Measurements from ENCODE around the gene PAX8. TPM values are rescaled to one million over a fixed set of nuclear protein-coding genes. Genes with fewer than 3 reads are reported as not detected.

Gene PAX8
- total RNA-seq, 5 donors from 2014 or later (not counting 1 experiment from before 2014, with no cell fraction given), result 1.0 to 1.8 (median 1.3) TPM

DNA sequence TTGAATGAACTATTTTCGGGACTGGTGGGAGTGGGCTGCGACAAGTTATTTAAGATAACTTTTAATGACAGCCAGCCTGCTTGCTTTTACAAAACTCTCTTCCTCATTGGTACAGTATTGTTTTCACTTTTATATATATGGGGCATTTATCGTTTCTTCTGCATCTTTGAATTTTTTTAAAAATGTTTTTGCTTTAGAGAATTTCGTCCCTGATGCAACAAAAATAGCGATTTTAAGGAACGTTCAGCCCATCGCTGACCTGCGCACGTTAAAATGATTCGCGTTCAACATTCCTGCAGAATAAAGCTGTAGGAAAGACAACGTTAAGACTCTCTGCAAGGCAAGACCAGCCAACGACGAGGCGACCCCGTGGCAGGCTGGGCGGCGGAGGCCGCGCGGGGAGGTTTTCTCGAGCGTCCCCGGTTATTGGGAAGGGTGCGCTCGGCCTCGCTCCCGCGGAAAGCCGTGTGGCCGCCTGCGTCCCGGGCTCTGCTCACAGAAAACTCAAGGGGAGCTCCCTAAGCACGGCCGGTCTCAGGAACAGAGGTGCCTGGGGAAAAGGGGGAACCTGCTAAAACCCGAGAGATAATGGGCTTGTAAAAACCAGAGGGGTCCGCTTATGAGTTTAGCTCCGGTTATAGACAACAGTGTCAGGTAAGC, 3.0 kb downstream of the PAX8 start:
- peak overlapping the region in 1 of 3 donors; percentile 70 for H3K4me3 Mint-ChIP-seq
- peaks cover 21 to 60% of the 10 kb centered on the region in 2 experiments for H3K27me3 ChIP-seq (replicated peaks in 1 of 2; ENCODE audit: control insufficient read depth in 2 of 2, extremely low read depth in 1 of 2, insufficient read depth in 2 of 2, low read length in 1 of 2)
- POLR2A ChIA-PET, result no interaction called here

DNA sequence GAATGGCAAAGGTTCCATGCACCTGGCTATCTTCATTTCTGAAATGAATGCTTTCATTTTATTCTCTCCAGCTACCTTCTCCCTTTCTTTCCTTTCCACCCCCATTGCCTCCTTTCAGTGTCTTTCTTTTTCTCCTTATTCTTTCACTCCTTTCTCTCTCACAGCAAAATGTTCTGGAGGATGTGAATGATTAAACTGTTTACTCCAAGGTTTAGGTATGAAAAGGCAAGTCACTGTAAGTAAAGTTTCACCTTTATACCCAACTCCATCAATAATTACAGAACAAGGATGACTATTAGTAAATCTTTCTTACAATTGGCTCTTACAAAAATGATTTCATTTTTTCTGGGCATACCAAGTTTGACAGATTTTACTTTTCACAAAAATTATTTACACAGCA, 4.3 kb downstream of the PAX8 start:
- Mint-ChIP-seq H3K4me1 (peaks cover 22 to 30% (median 25%) of the 10 kb centered on the region in 3 donors), H3K9me3 (no peaks in the 10 kb centered on the region), H3K36me3 (no peaks in the 10 kb centered on the region), H3K4me3 (no peak overlapping the region), H3K27me3 (peaks cover 34 to 68% of the 10 kb centered on the region in 2 donors), H3K27ac (no peak overlapping the region)
- no peaks in the 10 kb centered on the region for H3K36me3 ChIP-seq (ENCODE audit: control insufficient read depth in 2 of 2, extremely low read depth in 1 of 2, insufficient read depth in 1 of 2, low read length in 1 of 2)
- peaks cover 5 to 34% of the 10 kb centered on the region in 2 experiments for H3K4me1 ChIP-seq (ENCODE audit: control insufficient read depth in 1 of 2, extremely low read depth in 1 of 2, insufficient read depth in 2 of 2, low read length in 2 of 2)
- CTCF ChIA-PET, result interaction anchor here in 1 of 2 donors (0.6 kb wide), 1 partner anchor 8 kb away, joined by 3 read pairs; no protein-coding TSS in a partner anchor
- no peaks in the 10 kb centered on the region for H3K9me3 ChIP-seq
- DNase-seq, result no peak
- no peak overlapping the region for H3K4me3 ChIP-seq (ENCODE audit: control insufficient read depth in 1 of 2, extremely low read depth in 1 of 2, low read length in 1 of 2)
- ATAC-seq (replicated peaks in 1 of 4), result no peak
- no peak overlapping the region for H3K27ac ChIP-seq (ENCODE audit: low read length)
- H3K27me3 ChIP-seq (replicated peaks in 1 of 2; ENCODE audit: control insufficient read depth in 2 of 2, extremely low read depth in 1 of 2, insufficient read depth in 2 of 2, low read length in 1 of 2), result peaks cover 21 to 52% of the 10 kb centered on the region in 2 experiments
- POLR2A ChIA-PET, result no interaction called here

More for the DNA sequence above, 3.0 kb downstream of the PAX8 start:
- peaks cover 33 to 76% of the 10 kb centered on the region in 2 donors for H3K27me3 Mint-ChIP-seq
- H3K27ac Mint-ChIP-seq, result peak overlapping the region in 1 of 2 donors; percentile 36
- ATAC-seq (replicated peaks in 1 of 4), result no peak
- no peaks in the 10 kb centered on the region for H3K36me3 ChIP-seq (ENCODE audit: control insufficient read depth in 2 of 2, extremely low read depth in 1 of 2, insufficient read depth in 1 of 2, low read length in 1 of 2)
- H3K9me3 Mint-ChIP-seq, result no peaks in the 10 kb centered on the region
- H3K9me3 ChIP-seq, result no peaks in the 10 kb centered on the region
- peak overlapping the region in 1 of 2 donors; percentile 58 for H3K4me3 ChIP-seq (ENCODE audit: control insufficient read depth in 1 of 2, extremely low read depth in 1 of 2, low read length in 1 of 2)
- DNase-seq, result no peak
- 19% methylated on average over 32 of the region's 38 CpGs for WGBS (ENCODE audit: insufficient coverage)
- CTCF ChIA-PET, result no interaction called here
- H3K4me1 Mint-ChIP-seq, result peaks cover 22 to 30% (median 25%) of the 10 kb centered on the region in 3 donors
- peaks cover 5 to 34% of the 10 kb centered on the region in 2 experiments for H3K4me1 ChIP-seq (ENCODE audit: control insufficient read depth in 1 of 2, extremely low read depth in 1 of 2, insufficient read depth in 2 of 2, low read length in 2 of 2)
- H3K27ac ChIP-seq (ENCODE audit: low read length), result no peak overlapping the region
- H3K36me3 Mint-ChIP-seq, result no peaks in the 10 kb centered on the region

- H3K9me3 Mint-ChIP-seq, result no peaks in the 10 kb centered on the region
- WGBS (ENCODE audit: insufficient coverage), result no CpG with 5 or more reads among the region's 9 CpGs
- H3K4me1 Mint-ChIP-seq, result peaks cover 22 to 30% (median 25%) of the 10 kb centered on the region in 3 donors
- ATAC-seq (replicated peaks in 1 of 4), result no peak
- H3K27ac Mint-ChIP-seq, result no peak overlapping the region
- H3K27me3 Mint-ChIP-seq, result peaks cover 29 to 63% of the 10 kb centered on the region in 2 donors
- Histone ChIP-seq H3K27me3 (replicated peaks in 1 of 2; ENCODE audit: control insufficient read depth in 2 of 2, extremely low read depth in 1 of 2, insufficient read depth in 2 of 2, low read length in 1 of 2) (peaks cover 21 to 49% of the 10 kb centered on the region in 2 experiments), H3K4me3 (ENCODE audit: control insufficient read depth in 1 of 2, extremely low read depth in 1 of 2, low read length in 1 of 2) (no peak overlapping the region), H3K27ac (ENCODE audit: low read length) (no peak overlapping the region), H3K9me3 (no peaks in the 10 kb centered on the region), H3K4me1 (ENCODE audit: control insufficient read depth in 1 of 2, extremely low read depth in 1 of 2, insufficient read depth in 2 of 2, low read length in 2 of 2) (peaks cover 5 to 34% of the 10 kb centered on the region in 2 experiments), H3K36me3 (ENCODE audit: control insufficient read depth in 2 of 2, extremely low read depth in 1 of 2, insufficient read depth in 1 of 2, low read length in 1 of 2) (no peaks in the 10 kb centered on the region)
- H3K4me3 Mint-ChIP-seq, result no peak overlapping the region
- no peaks in the 10 kb centered on the region for H3K36me3 Mint-ChIP-seq
- POLR2A ChIA-PET, result no interaction called here
- CTCF ChIA-PET, result interaction anchor here in 1 of 2 donors (0.6 kb wide), 1 partner anchor 41 kb away, joined by 4 read pairs; no protein-coding TSS in a partner anchor
- DNase-seq, result no peak
Observed at GRCh38 chr2:113273981-113274380, 4.7 kb downstream of the PAX8 start.

- peak in 3 of 4 experiments; percentile 71 to 93 (median 79) for ATAC-seq (replicated peaks in 1 of 4)
- Mint-ChIP-seq H3K4me1 (peaks cover 22 to 30% (median 25%) of the 10 kb centered on the region in 3 donors), H3K27me3 (peaks cover 28 to 59% of the 10 kb centered on the region in 2 donors), H3K36me3 (no peaks in the 10 kb centered on the region), H3K4me3 (no peak overlapping the region), H3K9me3 (no peaks in the 10 kb centered on the region), H3K27ac (no peak overlapping the region)
- Histone ChIP-seq H3K27me3 (replicated peaks in 1 of 2; ENCODE audit: control insufficient read depth in 2 of 2, extremely low read depth in 1 of 2, insufficient read depth in 2 of 2, low read length in 1 of 2) (peaks cover 19 to 46% of the 10 kb centered on the region in 2 experiments), H3K4me3 (ENCODE audit: control insufficient read depth in 1 of 2, extremely low read depth in 1 of 2, low read length in 1 of 2) (no peak overlapping the region), H3K4me1 (ENCODE audit: control insufficient read depth in 1 of 2, extremely low read depth in 1 of 2, insufficient read depth in 2 of 2, low read length in 2 of 2) (peaks cover 5 to 31% of the 10 kb centered on the region in 2 experiments), H3K36me3 (ENCODE audit: control insufficient read depth in 2 of 2, extremely low read depth in 1 of 2, insufficient read depth in 1 of 2, low read length in 1 of 2) (peaks cover 0 to 3% of the 10 kb centered on the region in 2 donors), H3K27ac (ENCODE audit: low read length) (no peak overlapping the region), H3K9me3 (no peaks in the 10 kb centered on the region)
- ChIA-PET CTCF (interaction anchor here (0.5 to 0.7 kb wide), 5 partner anchors 11 to 739 kb away, joined by 3 to 9 read pairs (median 3); no protein-coding TSS in a partner anchor), POLR2A (no interaction called here)
- peak in 22 of 35 experiments; percentile 5 to 61 (median 28) for DNase-seq
- 30% methylated on average over 6 of the region's 8 CpGs for WGBS (ENCODE audit: insufficient coverage)
Observed at GRCh38 chr2:113273027-113273551, 5.6 kb downstream of the PAX8 start.

DNA sequence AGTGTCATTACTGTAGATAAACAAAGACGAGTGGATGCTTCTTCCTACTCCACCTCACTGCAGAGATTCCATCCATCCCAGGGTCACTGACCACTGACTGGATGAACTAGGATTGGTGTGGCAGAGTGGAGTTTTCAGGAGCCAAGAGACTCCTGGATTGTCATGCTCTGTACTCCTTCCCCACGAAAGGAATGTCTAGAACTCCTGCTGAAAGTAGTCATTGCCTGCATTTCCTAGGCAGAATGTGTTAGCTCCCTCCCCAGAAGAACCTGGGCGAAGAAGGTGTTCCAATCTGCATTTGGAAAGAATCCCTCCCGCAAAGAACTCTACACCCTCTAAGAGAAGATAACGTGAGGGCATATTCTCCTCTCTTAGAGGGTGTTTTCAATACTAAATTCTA, 6.2 kb downstream of the PAX8 start:
- H3K27ac Mint-ChIP-seq, result no peak overlapping the region
- no peak overlapping the region for H3K4me3 Mint-ChIP-seq
- no peaks in the 10 kb centered on the region for H3K9me3 Mint-ChIP-seq
- no peaks in the 10 kb centered on the region for H3K9me3 ChIP-seq
- H3K27me3 ChIP-seq (replicated peaks in 1 of 2; ENCODE audit: control insufficient read depth in 2 of 2, extremely low read depth in 1 of 2, insufficient read depth in 2 of 2, low read length in 1 of 2), result peaks cover 19 to 40% of the 10 kb centered on the region in 2 experiments
- H3K4me3 ChIP-seq (ENCODE audit: control insufficient read depth in 1 of 2, extremely low read depth in 1 of 2, low read length in 1 of 2), result no peak overlapping the region
- no peak for DNase-seq
- ChIA-PET POLR2A (no interaction called here), CTCF (interaction anchor here (0.5 to 0.7 kb wide), 3 partner anchors 11 to 739 kb away, joined by 3 to 9 read pairs (median 3); no protein-coding TSS in a partner anchor)
- H3K36me3 Mint-ChIP-seq, result no peaks in the 10 kb centered on the region
- H3K27ac ChIP-seq (ENCODE audit: low read length), result no peak overlapping the region
- H3K4me1 Mint-ChIP-seq, result peaks cover 21 to 30% (median 25%) of the 10 kb centered on the region in 3 donors
- WGBS (ENCODE audit: insufficient coverage), result 86% methylated on average over 1 of the region's 5 CpGs
- ATAC-seq (replicated peaks in 1 of 4), result no peak
- peaks cover 0 to 3% of the 10 kb centered on the region in 2 donors for H3K36me3 ChIP-seq (ENCODE audit: control insufficient read depth in 2 of 2, extremely low read depth in 1 of 2, insufficient read depth in 1 of 2, low read length in 1 of 2)
- H3K4me1 ChIP-seq (ENCODE audit: control insufficient read depth in 1 of 2, extremely low read depth in 1 of 2, insufficient read depth in 2 of 2, low read length in 2 of 2), result peaks cover 5 to 25% of the 10 kb centered on the region in 2 experiments
- peaks cover 28 to 58% of the 10 kb centered on the region in 2 donors for H3K27me3 Mint-ChIP-seq

DNA sequence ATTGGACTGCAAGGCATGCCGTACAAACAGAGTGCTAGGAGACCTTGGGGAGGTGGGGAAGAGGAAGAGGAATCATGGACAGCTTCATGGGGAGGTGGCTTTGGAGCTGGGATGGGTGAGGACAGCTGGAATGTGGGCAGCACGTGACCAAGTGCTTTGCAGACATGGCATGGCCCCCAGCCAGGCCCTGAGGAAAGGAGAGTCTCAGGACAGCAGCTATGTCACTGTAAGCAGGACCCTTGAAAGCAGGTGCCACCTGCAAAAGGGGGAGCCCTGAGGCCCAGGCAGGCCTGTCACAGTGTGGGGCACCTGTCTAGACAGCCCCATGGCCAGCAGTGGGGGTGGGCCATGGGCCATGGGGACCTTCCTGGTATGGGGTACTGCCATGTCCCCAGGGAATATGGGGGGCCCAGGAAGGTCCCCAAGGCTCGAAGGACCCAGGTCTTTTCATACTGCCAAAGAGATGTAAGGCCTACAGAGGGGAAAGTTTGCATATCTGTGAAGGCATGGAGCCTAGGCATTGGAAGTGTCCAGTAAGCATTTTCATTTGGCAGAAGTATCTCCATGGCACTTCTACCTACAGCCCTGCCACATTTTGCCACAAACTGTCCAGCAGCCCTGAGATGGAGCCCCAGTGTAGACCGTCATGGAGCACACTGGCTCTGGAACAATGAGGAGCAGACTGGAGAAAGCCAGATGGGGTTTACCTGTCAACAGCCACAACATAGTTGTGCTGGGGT, 9.9 kb downstream of the PAX8 start:
- ATAC-seq (replicated peaks in 1 of 4) (no peak), DNase-seq (no peak)
- peaks cover 13 to 38% of the 10 kb centered on the region in 2 donors for H3K27me3 Mint-ChIP-seq
- Histone ChIP-seq H3K36me3 (ENCODE audit: control insufficient read depth in 2 of 2, extremely low read depth in 1 of 2, insufficient read depth in 1 of 2, low read length in 1 of 2) (peaks cover 0 to 3% of the 10 kb centered on the region in 2 donors), H3K27ac (ENCODE audit: low read length) (no peak overlapping the region), H3K4me3 (ENCODE audit: control insufficient read depth in 1 of 2, extremely low read depth in 1 of 2, low read length in 1 of 2) (no peak overlapping the region), H3K27me3 (replicated peaks in 1 of 2; ENCODE audit: control insufficient read depth in 2 of 2, extremely low read depth in 1 of 2, insufficient read depth in 2 of 2, low read length in 1 of 2) (peaks cover 6 to 23% of the 10 kb centered on the region in 2 experiments), H3K4me1 (ENCODE audit: control insufficient read depth in 1 of 2, extremely low read depth in 1 of 2, insufficient read depth in 2 of 2, low read length in 2 of 2) (peaks cover 0 to 6% of the 10 kb centered on the region in 2 experiments), H3K9me3 (no peaks in the 10 kb centered on the region)
- H3K27ac Mint-ChIP-seq, result no peak overlapping the region
- H3K4me1 Mint-ChIP-seq, result peaks cover 5 to 8% (median 6%) of the 10 kb centered on the region in 3 donors
- peaks cover 20% of the 10 kb centered on the region for H3K36me3 Mint-ChIP-seq
- ChIA-PET POLR2A (no interaction called here), CTCF (interaction anchor here in 1 of 2 donors (1.1 kb wide), 1 partner anchor 66 kb away, joined by 3 read pairs; no protein-coding TSS in a partner anchor)
- no peak overlapping the region for H3K4me3 Mint-ChIP-seq
- 86% methylated on average over 3 of the region's 4 CpGs for WGBS (ENCODE audit: insufficient coverage)
- no peaks in the 10 kb centered on the region for H3K9me3 Mint-ChIP-seq
